ENCODE measurements around the gene MEGF11.

MEGF11 gene

DNA sequence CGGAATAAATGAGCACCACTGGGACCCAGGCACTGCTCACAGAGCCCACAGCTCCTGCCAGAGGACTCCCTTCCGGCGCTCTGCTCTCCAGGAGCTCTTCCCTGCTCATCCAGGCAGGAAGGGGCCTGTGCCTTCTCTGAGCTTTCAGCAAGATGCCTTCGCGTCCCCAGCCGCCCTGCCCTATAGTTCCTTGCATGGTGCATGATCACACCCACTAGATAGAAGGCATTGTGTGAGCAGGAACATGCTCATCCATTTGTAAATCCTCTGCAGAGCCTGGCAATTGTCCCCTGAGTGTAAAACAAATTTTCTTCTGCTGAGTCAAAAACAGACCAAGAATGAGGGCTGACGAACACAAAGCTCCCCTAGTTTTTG lies 181.6 kb downstream of the MEGF11 start:
- Histone ChIP-seq H3K4me1 (ENCODE audit: control insufficient read depth, low read depth, low read length) (peaks cover 3% of the 10 kb centered on the region), H3K23ac (ENCODE audit: low read length) (no peak overlapping the region), H2BK120ac (ENCODE audit: low read depth, low read length) (no peak overlapping the region), H2BK15ac (replicated peaks; ENCODE audit: low read depth) (no peak overlapping the region), H3K4me2 (ENCODE audit: low read length) (no peak overlapping the region), H4K8ac (ENCODE audit: low read depth, low read length) (no peak overlapping the region), H3K56ac (ENCODE audit: low read length) (no peak overlapping the region), H3K79me2 (ENCODE audit: control insufficient read depth, insufficient read depth, low read length) (no peaks in the 10 kb centered on the region), H3K27me3 (ENCODE audit: insufficient read depth, low read length, poor library complexity) (no peaks in the 10 kb centered on the region), H3K36me3 (ENCODE audit: control insufficient read depth, insufficient read depth, low read length) (no peaks in the 10 kb centered on the region), H3K18ac (ENCODE audit: low read length) (no peak overlapping the region), H2BK5ac (ENCODE audit: low read length) (no peak overlapping the region), H3K9ac (ENCODE audit: low read length) (no peak overlapping the region), H4K5ac (ENCODE audit: low read length) (no peak overlapping the region), H3K79me1 (ENCODE audit: low read length) (no peaks in the 10 kb centered on the region), H3K4ac (ENCODE audit: low read depth, low read length) (no peak overlapping the region), H3K4me3 (ENCODE audit: low read length) (no peak overlapping the region), H2AK5ac (ENCODE audit: low read length) (no peak overlapping the region), H3K27ac (ENCODE audit: low read depth, low read length) (no peak overlapping the region)
- no peak for DNase-seq
- no CpG with 5 or more reads among the region's 7 CpGs for WGBS (ENCODE audit: extremely low coverage, insufficient coverage, low lambda C conversion rate)

DNA sequence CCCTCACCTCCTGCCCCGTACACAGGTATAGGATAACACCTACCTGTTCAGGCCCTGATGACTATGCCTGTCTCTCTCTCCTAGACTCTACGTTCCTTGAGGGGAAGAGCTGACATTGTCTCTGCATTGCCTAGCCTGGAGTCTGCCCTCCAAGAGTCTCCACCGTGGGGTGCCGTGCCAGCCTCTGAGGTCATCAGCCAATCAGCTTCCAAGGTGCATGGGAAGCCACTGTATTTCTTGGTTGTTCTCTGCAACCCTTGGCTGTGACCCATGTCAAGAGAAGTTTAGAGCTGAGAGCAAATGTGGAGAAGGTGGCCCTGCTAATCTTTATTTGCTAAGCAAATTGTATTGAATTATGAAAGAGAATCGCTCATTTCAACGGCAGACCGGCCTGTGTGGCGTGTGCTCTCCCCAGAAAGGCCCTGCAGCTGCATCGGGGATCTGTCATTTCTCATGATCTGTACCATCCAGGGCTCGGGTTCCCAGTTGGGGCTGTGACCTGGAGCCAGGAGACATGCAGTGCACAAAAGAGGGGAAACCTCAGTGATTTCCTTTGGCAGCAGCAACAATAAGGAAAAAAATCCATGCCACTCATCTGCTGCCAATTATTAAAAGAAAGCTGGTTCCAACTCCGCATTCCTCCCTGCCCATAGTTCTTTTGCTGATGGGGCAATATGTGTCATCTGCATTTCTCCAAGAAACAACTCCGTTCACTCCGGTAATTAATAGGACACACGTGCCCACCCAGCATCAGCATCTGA lies 182.2 kb downstream of the MEGF11 start:
- no peak overlapping the region for H4K5ac ChIP-seq (ENCODE audit: low read length)
- DNase-seq: no peak
- H2BK15ac ChIP-seq (replicated peaks; ENCODE audit: low read depth): no peak overlapping the region
- no peak overlapping the region for H3K18ac ChIP-seq (ENCODE audit: low read length)
- H3K27ac ChIP-seq (ENCODE audit: low read depth, low read length): no peak overlapping the region
- no peaks in the 10 kb centered on the region for H3K36me3 ChIP-seq (ENCODE audit: control insufficient read depth, insufficient read depth, low read length)
- no peak overlapping the region for H4K8ac ChIP-seq (ENCODE audit: low read depth, low read length)
- H3K56ac ChIP-seq (ENCODE audit: low read length): no peak overlapping the region
- H2BK5ac ChIP-seq (ENCODE audit: low read length): no peak overlapping the region
- no peaks in the 10 kb centered on the region for H3K27me3 ChIP-seq (ENCODE audit: insufficient read depth, low read length, poor library complexity)
- WGBS (ENCODE audit: extremely low coverage, insufficient coverage, low lambda C conversion rate): no CpG with 5 or more reads among the region's 14 CpGs
- H3K79me2 ChIP-seq (ENCODE audit: control insufficient read depth, insufficient read depth, low read length): no peaks in the 10 kb centered on the region
- no peak overlapping the region for H3K4me2 ChIP-seq (ENCODE audit: low read length)
- no peak overlapping the region for H3K4ac ChIP-seq (ENCODE audit: low read depth, low read length)
- H3K9ac ChIP-seq (ENCODE audit: low read length): no peak overlapping the region
- peaks cover 3% of the 10 kb centered on the region for H3K4me1 ChIP-seq (ENCODE audit: control insufficient read depth, low read depth, low read length)
- no peak overlapping the region for H2AK5ac ChIP-seq (ENCODE audit: low read length)
- no peak overlapping the region for H3K23ac ChIP-seq (ENCODE audit: low read length)
- no peak overlapping the region for H2BK120ac ChIP-seq (ENCODE audit: low read depth, low read length)
- H3K79me1 ChIP-seq (ENCODE audit: low read length): no peaks in the 10 kb centered on the region
- H3K4me3 ChIP-seq (ENCODE audit: low read length): no peak overlapping the region

DNA sequence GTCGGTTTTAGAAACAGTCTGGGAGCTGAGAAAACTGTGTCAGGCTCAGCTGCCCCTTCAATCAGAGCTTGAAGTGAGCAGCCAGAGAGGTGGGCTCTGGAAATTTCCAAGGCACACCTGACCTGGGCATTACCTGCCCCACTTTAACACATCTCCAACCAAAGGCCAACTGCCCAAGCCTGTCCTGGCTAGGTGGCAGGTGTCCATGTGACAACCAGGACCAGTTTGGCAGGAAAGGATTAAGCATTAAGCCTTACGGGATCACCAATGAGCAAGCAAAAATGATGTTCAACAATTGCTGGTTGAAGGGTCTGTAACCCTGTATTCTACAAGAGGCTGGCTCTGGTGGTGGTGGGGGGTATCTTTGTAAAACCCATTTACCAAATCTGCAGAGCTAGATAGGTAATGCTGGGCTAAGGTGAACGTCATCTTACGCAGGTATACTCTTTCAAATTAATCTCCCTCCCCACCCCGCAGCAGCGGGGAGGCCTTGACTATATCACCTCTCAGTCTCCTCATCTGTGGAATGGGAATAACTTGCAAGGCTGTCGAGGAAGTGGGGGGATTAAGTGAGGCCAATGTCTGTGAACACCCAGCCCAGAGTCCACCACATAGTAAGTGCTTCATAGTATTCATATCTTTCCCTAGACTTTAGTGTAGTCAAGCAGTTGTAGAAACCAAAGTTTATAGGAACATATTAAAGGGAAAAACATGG lies 183.2 kb downstream of the MEGF11 start:
- no CpG with 5 or more reads among the region's 7 CpGs for WGBS (ENCODE audit: extremely low coverage, insufficient coverage, low lambda C conversion rate)

DNA sequence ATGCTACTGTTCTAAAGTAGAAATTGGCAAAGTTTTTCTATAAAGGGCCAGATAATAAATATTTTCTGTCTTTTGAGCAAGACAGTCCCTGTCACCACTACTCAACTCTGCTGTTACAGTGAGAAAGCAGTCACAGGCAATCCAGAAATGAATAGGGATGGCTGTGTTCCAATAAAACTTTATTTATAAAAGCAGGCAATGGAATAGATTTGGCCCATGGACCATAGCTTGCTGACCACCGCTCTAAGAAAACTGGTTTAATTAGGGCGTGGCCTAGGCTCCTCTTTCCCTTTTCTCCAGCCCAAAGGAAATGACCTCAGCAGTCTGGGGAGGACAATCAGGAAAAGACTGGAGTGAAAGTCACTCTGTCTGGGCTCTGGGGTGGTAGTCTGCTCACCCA lies 183.8 kb downstream of the MEGF11 start:
- H3K79me2 ChIP-seq (ENCODE audit: control insufficient read depth, insufficient read depth, low read length): no peaks in the 10 kb centered on the region
- no peak overlapping the region for H3K27ac ChIP-seq (ENCODE audit: low read depth, low read length)
- no peak overlapping the region for H3K4me2 ChIP-seq (ENCODE audit: low read length)
- peak overlapping the region; percentile 56 for H3K4ac ChIP-seq (ENCODE audit: low read depth, low read length)
- no peak overlapping the region for H2BK15ac ChIP-seq (replicated peaks; ENCODE audit: low read depth)
- H4K8ac ChIP-seq (ENCODE audit: low read depth, low read length): no peak overlapping the region
- H3K56ac ChIP-seq (ENCODE audit: low read length): no peak overlapping the region
- no peak overlapping the region for H2BK120ac ChIP-seq (ENCODE audit: low read depth, low read length)
- H3K79me1 ChIP-seq (ENCODE audit: low read length): no peaks in the 10 kb centered on the region
- peak; percentile 37 for DNase-seq
- no peaks in the 10 kb centered on the region for H3K36me3 ChIP-seq (ENCODE audit: control insufficient read depth, insufficient read depth, low read length)
- no CpG with 5 or more reads among the region's 2 CpGs for WGBS (ENCODE audit: extremely low coverage, insufficient coverage, low lambda C conversion rate)
- H3K18ac ChIP-seq (ENCODE audit: low read length): no peak overlapping the region
- H3K4me1 ChIP-seq (ENCODE audit: control insufficient read depth, low read depth, low read length): peaks cover 3% of the 10 kb centered on the region
- no peak overlapping the region for H2AK5ac ChIP-seq (ENCODE audit: low read length)
- H4K5ac ChIP-seq (ENCODE audit: low read length): no peak overlapping the region
- H3K27me3 ChIP-seq (ENCODE audit: insufficient read depth, low read length, poor library complexity): no peaks in the 10 kb centered on the region
- no peak overlapping the region for H2BK5ac ChIP-seq (ENCODE audit: low read length)
- no peak overlapping the region for H3K9ac ChIP-seq (ENCODE audit: low read length)
- H3K4me3 ChIP-seq (ENCODE audit: low read length): no peak overlapping the region
- no peak overlapping the region for H3K23ac ChIP-seq (ENCODE audit: low read length)

More for the DNA sequence above, 183.2 kb downstream of the MEGF11 start:
- peak overlapping the region; percentile 56 for H3K4ac ChIP-seq (ENCODE audit: low read depth, low read length)
- no peak overlapping the region for H3K9ac ChIP-seq (ENCODE audit: low read length)
- H2AK5ac ChIP-seq (ENCODE audit: low read length): no peak overlapping the region
- H2BK15ac ChIP-seq (replicated peaks; ENCODE audit: low read depth): no peak overlapping the region
- H3K36me3 ChIP-seq (ENCODE audit: control insufficient read depth, insufficient read depth, low read length): no peaks in the 10 kb centered on the region
- no peak overlapping the region for H3K4me3 ChIP-seq (ENCODE audit: low read length)
- no peak for DNase-seq
- H3K79me1 ChIP-seq (ENCODE audit: low read length): no peaks in the 10 kb centered on the region
- H3K23ac ChIP-seq (ENCODE audit: low read length): no peak overlapping the region
- H3K56ac ChIP-seq (ENCODE audit: low read length): no peak overlapping the region
- H3K4me2 ChIP-seq (ENCODE audit: low read length): no peak overlapping the region
- no peak overlapping the region for H4K5ac ChIP-seq (ENCODE audit: low read length)
- no peaks in the 10 kb centered on the region for H3K27me3 ChIP-seq (ENCODE audit: insufficient read depth, low read length, poor library complexity)
- no peaks in the 10 kb centered on the region for H3K79me2 ChIP-seq (ENCODE audit: control insufficient read depth, insufficient read depth, low read length)
- H2BK120ac ChIP-seq (ENCODE audit: low read depth, low read length): no peak overlapping the region
- H3K4me1 ChIP-seq (ENCODE audit: control insufficient read depth, low read depth, low read length): peaks cover 3% of the 10 kb centered on the region
- H4K8ac ChIP-seq (ENCODE audit: low read depth, low read length): no peak overlapping the region
- H2BK5ac ChIP-seq (ENCODE audit: low read length): no peak overlapping the region
- no peak overlapping the region for H3K27ac ChIP-seq (ENCODE audit: low read depth, low read length)
- H3K18ac ChIP-seq (ENCODE audit: low read length): no peak overlapping the region

DNA sequence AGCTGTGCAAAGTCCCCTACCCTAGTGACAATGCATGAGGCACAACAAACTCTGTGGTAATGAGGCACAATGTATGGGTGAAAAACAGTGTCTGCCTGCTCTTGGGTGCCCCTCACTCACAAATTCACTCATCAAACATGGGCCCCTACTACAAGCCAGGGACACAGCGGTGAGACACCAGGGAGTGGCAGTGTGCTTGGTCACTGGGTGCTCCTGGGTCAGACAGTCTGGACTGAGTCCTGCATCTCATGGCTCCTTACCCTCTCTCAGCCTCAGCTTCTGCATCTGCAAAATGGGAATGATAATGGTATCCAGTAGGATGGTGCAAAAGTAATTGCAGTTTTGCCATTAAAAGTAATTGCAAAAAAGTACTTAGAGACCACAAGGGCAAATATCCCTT lies 184.7 kb downstream of the MEGF11 start:
- Histone ChIP-seq H2AK5ac (ENCODE audit: low read length) (no peak overlapping the region), H3K27me3 (ENCODE audit: insufficient read depth, low read length, poor library complexity) (no peaks in the 10 kb centered on the region), H3K4me3 (ENCODE audit: low read length) (no peak overlapping the region), H3K79me1 (ENCODE audit: low read length) (no peaks in the 10 kb centered on the region), H3K4ac (ENCODE audit: low read depth, low read length) (no peak overlapping the region), H3K23ac (ENCODE audit: low read length) (no peak overlapping the region), H2BK120ac (ENCODE audit: low read depth, low read length) (no peak overlapping the region), H3K4me1 (ENCODE audit: control insufficient read depth, low read depth, low read length) (peaks cover 3% of the 10 kb centered on the region), H3K36me3 (ENCODE audit: control insufficient read depth, insufficient read depth, low read length) (no peaks in the 10 kb centered on the region), H3K9ac (ENCODE audit: low read length) (no peak overlapping the region), H3K18ac (ENCODE audit: low read length) (no peak overlapping the region), H4K5ac (ENCODE audit: low read length) (no peak overlapping the region), H3K56ac (ENCODE audit: low read length) (no peak overlapping the region), H3K27ac (ENCODE audit: low read depth, low read length) (no peak overlapping the region), H4K8ac (ENCODE audit: low read depth, low read length) (no peak overlapping the region), H2BK5ac (ENCODE audit: low read length) (no peak overlapping the region), H3K79me2 (ENCODE audit: control insufficient read depth, insufficient read depth, low read length) (no peaks in the 10 kb centered on the region), H3K4me2 (ENCODE audit: low read length) (no peak overlapping the region), H2BK15ac (replicated peaks; ENCODE audit: low read depth) (no peak overlapping the region)
- no peak for DNase-seq
- WGBS (ENCODE audit: extremely low coverage, insufficient coverage, low lambda C conversion rate): no CpG with 5 or more reads among the region's 1 CpG
